Measurements from ENCODE around the gene DERA.
"Not testable (repeated sequence)": the region's sequence is repeated elsewhere in the genome, so short reads cannot be mapped to it uniquely, and the experiment has no call there.

The DERA gene

GRCh38 chr12:16014394-16014793, 103.3 kb downstream of the DERA start:
- not testable (repeated sequence) for DNase-seq

DNA sequence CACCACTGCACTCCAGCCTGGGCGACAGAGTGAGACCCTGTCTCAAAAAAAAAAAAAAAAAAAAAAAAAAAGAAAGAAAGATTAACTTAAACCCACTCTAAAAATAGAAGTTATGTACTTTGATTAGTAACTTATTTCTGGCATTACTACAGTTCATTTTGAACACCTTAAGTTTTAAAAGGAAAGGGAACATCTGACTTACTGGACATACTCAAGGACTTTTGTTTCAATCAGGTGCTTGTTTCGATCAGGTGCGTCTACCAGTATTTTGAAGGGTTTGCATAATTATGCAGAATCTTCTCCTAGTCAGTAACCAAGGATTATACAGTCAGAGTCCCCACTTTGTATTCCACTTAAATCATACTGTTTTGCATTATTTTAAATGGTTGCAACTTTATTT, 105.6 kb downstream of the DERA start:
- DNase-seq = no peak

- no peak for DNase-seq
Observed at GRCh38 chr12:16018306-16018705, 107.2 kb downstream of the DERA start.

- no peak for DNase-seq
Observed at GRCh38 chr12:16019136-16019535, 108.0 kb downstream of the DERA start.

DNA sequence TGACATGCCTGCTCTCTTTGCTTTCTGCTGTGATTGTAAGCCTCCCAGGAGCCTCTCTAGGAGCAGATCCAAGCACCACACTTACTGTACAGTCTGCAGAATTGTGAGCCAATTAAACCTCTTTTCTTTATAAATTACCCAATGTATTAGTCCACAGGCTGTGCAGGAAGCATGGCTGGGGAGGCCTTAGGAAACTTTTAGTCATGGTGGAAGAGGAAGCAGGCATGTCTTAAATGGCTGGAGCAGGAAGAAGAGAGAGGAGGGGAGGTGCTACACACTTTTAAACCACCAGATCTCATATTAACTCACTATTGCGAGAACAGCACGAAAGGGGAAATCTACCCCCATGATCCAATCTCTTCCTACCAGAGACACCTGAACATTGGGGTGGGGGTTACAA, 108.9 kb downstream of the DERA start:
- no peak for DNase-seq

GRCh38 chr12:16021026-16021425, 109.9 kb downstream of the DERA start:
- DNase-seq = no peak

GRCh38 chr12:16021676-16022075, 110.5 kb downstream of the DERA start:
- DNase-seq = no peak

DNA sequence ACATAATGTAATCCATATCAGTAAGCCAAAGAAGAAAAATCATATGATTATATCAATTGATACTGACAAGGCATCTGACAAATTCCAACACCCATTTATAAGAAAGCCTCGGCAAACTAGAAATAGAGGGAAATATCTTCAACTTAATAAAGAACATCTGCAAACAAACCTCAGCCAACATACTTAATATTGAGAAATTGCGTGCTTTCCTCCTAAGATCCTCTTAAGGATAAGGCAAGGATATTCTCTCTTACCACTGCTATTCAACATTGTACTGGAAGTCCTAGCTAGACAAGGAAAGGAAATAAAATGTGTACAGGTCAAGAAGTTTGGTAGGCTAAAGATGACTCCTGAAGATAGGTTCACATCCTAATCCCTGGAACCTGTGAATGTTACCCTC, 115.9 kb downstream of the DERA start:
- DNase-seq = no peak

- DNase-seq = no peak
Observed at GRCh38 chr12:16030744-16031143, 119.6 kb downstream of the DERA start.

- no peak for DNase-seq
Observed at GRCh38 chr12:16034136-16034817, 123.1 kb downstream of the DERA start.

DNA sequence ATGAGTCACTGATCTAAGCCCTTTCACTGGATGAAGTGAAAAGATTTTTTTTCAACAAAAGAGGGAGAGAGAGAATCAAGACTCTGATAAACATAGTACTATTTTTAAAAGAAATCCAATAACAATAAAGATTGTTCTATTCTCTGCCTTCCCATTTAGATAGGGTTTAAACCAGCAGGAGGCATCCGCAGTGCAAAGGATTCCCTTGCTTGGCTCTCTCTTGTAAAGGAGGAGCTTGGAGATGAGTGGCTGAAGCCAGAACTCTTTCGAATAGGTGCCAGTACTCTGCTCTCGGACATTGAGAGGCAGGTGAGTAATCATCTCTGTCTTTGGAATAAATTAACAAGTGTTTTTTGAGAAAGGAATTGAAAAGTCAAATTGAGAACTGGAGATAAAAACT, 124.9 kb downstream of the DERA start:
- no peak for DNase-seq

GRCh38 chr12:16037533-16037932, 126.4 kb downstream of the DERA start:
- DNase-seq = no peak

DNA sequence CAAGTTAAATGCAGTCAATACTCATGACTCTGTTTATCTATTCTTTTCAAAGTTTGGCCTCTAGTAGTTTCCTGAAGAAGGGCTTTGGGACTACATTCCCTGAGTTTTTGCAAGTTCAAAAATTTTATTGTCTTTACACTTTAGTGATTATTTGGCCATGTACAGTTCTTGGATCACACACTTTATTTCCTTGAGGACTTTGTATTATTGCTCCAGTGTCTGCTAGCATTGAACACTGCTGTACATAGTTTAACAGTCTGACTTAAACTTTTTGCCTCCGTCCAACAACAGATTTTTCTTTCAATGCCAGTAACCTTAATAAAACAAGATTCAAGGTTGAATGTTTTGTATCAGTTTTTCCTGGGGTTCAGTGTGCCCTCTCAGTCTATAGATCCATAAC, 132.3 kb downstream of the DERA start:
- no peak for DNase-seq

GRCh38 chr12:16046266-16046665, 135.1 kb downstream of the DERA start:
- DNase-seq = no peak

DNA sequence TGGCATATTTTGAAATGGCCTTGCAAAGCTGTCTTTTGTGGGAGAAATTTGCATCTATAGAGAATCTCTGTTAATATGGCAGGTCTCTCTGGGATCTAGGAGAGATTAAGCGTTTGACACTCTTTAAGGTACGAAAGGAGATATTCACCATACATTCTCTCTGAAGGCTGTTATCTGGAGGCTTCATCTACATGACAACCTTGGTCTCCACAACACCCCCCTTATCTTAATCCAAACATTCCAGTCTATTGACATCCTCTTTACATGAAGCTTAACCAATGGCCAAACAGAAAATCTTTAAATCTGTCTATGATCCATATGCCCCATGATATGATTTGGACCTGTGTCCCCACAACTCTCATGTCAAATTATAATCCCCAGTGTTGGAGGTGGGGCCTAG, 137.4 kb downstream of the DERA start:
- DNase-seq = no peak

DNA sequence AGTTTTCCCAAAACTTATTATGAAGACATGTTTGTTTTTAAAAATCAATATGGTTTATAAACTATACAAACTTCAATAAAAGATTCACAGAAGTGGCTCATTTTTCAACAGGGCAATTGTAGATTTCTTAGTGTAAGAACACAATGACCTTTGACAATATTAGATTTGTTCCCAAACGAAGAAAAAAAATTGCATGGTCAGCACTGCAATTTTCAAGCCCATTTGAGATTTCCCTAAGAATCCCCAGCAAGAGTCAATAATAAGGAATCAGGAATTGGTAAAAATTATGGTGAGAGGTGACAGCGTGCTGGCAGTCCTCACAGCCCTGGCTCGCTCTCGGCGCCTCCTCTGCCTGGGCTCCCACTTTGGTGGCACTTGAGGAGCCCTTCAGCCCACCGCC, 145.8 kb downstream of the DERA start:
- no peak for DNase-seq

- not testable (repeated sequence) for DNase-seq
Observed at GRCh38 chr12:16057351-16057751, 146.2 kb downstream of the DERA start.

DNA sequence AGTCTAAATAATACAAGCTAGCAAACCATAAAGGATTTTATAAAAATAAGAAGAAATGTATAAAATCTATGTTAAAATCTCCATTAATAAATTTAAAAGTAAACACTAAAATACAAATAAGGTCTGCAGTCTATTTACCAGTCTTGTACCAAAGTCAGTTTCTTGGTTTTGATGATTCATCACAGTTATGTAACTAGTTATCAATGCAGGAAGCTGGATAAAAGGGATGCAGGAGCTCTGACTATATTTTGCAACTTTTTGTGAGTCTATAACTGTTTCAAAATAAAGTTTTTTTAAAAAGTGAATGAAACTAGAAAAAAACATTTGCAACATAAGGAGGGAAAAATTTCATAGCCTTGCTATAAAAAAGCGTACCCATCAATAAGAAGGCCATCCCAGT, 151.5 kb downstream of the DERA start:
- no peak for DNase-seq

DNA sequence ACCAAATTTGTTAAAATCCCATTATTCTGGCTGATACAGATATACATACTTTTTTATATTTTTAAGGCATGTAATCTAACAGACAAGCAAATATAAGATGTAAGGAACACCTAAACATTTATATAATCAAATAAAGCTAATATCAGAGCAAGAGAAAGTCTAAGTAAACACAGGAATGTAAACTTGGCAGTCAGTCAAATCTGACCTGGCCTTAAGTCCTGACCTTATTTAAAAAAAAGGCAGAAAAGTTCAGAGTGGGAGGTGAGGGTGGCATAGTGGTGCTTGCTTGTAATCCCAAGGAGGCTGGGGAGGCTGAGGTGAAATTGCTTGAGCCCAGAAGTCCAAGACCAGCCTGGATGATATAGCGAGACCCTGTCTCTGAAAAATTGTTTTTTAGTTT, 152.6 kb downstream of the DERA start:
- no peak for DNase-seq

GRCh38 chr12:16070113-16070512, 159.0 kb downstream of the DERA start:
- no peak for DNase-seq

DNA sequence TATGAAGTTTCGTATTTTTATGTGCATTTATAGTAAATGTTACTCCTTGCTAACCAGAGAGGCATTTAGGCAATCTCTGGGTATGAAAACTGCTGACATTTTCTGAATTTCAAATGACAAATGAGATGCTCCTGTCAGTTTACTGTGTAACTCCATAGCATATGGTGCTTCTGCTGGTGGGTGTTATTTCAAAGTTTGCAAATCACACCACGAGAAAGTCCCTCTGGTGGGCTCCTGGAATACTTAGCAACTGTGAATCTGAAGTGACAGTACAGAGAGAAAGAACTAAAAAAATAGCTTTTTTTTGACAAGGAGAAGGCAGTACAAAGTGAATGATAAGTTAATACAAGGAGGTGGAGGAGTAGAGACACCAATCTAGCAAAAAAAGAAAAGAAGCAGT, 161.5 kb downstream of the DERA start:
- no peak for DNase-seq

GRCh38 chr12:16074894-16075293, 163.8 kb downstream of the DERA start:
- DNase-seq = no peak

DNA sequence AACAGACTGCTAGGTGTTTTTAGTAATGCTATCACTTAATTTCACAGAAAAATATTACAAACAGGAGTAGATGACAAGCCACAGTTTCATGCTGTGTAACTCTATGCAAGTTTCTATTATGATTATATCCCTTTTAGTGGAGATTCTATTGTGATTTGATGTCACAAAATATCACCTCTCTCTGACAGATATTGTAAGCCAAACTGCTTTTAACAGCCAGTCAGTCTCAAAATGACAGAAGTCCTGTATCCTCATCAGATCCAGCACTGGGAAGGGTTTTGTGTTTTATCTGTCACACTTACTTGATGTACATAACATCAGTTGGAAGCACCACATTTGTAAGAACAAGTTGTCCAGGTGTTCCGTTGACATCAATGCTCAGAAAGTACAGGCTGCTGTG, 164.8 kb downstream of the DERA start:
- no peak for DNase-seq

- DNase-seq = no peak
Observed at GRCh38 chr12:16076557-16076956, 165.4 kb downstream of the DERA start.

- no peak for DNase-seq
Observed at GRCh38 chr12:16076970-16077522, 165.9 kb downstream of the DERA start.

Measured in activated CD4-positive, alpha-beta T cell treated with anti-CD3 and anti-CD28 coated beads for 48 hours (primary cell).